Measurements from ENCODE around the gene ACVR2A.

Gene ACVR2A

DNA sequence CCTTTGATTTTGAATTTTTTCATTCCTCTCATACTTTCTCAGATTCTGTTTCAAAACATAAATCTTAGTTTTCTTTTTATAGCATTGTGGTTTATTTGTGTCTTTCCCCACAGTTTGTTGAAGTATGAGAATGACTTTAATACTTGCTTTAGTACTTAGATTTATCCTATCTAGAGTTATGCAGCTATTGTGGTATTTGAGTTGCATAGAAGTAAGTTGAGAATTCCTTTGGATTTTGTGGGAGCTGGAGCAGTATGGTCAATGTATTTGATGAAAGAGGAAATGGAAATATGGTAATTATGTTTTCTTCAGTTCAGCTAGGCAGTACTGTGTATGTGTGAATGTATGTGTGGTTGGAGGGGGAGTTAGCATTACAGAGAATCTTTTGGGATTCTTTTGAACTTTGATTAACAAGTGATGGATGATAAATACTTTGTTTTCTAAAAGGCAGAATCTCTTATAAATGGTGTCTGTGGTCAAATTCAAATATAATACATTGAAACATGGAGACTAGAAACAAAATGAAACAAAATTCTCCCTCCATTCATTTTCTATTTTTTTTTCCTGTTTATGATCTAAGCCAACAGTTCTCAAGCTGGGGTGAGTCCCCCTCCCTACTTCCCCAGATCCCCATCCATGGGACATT lies 3.0 kb downstream of the ACVR2A start:
- H4K20me1 ChIP-seq (ENCODE audit: insufficient read depth, low read length) = no peaks in the 10 kb centered on the region
- H3K27ac ChIP-seq (ENCODE audit: low read length) = no peak overlapping the region
- no peak for DNase-seq
- H3K36me3 ChIP-seq (replicated peaks; ENCODE audit: insufficient read depth, low read length) = no peaks in the 10 kb centered on the region
- H3K4me1 ChIP-seq (ENCODE audit: low read length) = peaks cover 6% of the 10 kb centered on the region; the same call in 1 of the 2 replicates
- TF ChIP-seq, protein P1, sequence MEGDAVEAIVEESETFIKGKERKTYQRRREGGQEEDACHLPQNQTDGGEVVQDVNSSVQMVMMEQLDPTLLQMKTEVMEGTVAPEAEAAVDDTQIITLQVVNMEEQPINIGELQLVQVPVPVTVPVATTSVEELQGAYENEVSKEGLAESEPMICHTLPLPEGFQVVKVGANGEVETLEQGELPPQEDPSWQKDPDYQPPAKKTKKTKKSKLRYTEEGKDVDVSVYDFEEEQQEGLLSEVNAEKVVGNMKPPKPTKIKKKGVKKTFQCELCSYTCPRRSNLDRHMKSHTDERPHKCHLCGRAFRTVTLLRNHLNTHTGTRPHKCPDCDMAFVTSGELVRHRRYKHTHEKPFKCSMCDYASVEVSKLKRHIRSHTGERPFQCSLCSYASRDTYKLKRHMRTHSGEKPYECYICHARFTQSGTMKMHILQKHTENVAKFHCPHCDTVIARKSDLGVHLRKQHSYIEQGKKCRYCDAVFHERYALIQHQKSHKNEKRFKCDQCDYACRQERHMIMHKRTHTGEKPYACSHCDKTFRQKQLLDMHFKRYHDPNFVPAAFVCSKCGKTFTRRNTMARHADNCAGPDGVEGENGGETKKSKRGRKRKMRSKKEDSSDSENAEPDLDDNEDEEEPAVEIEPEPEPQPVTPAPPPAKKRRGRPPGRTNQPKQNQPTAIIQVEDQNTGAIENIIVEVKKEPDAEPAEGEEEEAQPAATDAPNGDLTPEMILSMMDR (IDR thresholded peaks at IDR 0.05; ENCODE audit: low read length) = no peak
- TF ChIP-seq EZH2 (optimal IDR thresholded peaks at IDR 0.05; ENCODE audit: low read depth, low read length) (no peak), EZH2phosphoT487 (IDR thresholded peaks at IDR 0.05; ENCODE audit: low read length) (no peak)
- H3K79me2 ChIP-seq (ENCODE audit: low read length) = peaks cover 26% of the 10 kb centered on the region
- no peaks in the 10 kb centered on the region for H3K9me3 ChIP-seq (replicated peaks; ENCODE audit: insufficient read depth, low read length)
- H3K27me3 ChIP-seq (replicated peaks; ENCODE audit: insufficient read depth, low read length) = peaks cover under 1% of the 10 kb centered on the region
- no peak overlapping the region for H3K4me2 ChIP-seq (ENCODE audit: low read depth, low read length)
- no peaks in the 10 kb centered on the region for H3K9me2 ChIP-seq (replicated peaks; ENCODE audit: insufficient read depth, low read length)
- H2AFZ ChIP-seq (ENCODE audit: low read length) = no peak overlapping the region
- peaks cover 13% of the 10 kb centered on the region; the same call in 1 of the 2 replicates for H3F3A ChIP-seq (ENCODE audit: insufficient read depth, low read length)
- no peak overlapping the region for H3K9ac ChIP-seq (ENCODE audit: low read length)
- H3K4me3 ChIP-seq (ENCODE audit: low read length) = no peak overlapping the region

DNA sequence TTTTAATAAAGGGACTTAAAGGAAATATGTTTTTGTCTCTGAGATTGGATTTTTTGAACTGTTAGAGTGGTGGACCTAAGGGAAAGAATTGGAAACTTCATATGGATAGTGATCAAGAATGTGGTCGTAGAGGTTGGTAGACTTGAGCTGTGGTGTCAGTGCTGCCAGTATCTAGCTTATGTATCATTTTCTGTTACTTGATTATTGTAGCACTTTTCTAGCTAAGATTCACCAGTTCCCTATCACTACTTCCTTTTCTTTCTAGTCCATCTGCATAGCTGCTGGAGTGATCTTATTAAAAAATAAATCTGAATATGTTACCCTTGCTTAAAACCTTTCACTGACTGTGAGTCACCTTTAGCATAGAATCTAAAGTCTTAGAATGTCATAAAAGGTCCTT lies 6.0 kb downstream of the ACVR2A start:
- Histone ChIP-seq H3K36me3 (replicated peaks; ENCODE audit: insufficient read depth, low read length) (no peaks in the 10 kb centered on the region), H3K9ac (ENCODE audit: low read length) (no peak overlapping the region), H3F3A (ENCODE audit: insufficient read depth, low read length) (0 out of 2 replicates have a peak, but pooled peaks cover under 1% of the 10 kb centered on the region), H4K20me1 (ENCODE audit: insufficient read depth, low read length) (no peaks in the 10 kb centered on the region), H3K4me3 (ENCODE audit: low read length) (no peak overlapping the region), H3K9me3 (replicated peaks; ENCODE audit: insufficient read depth, low read length) (no peaks in the 10 kb centered on the region), H3K27ac (ENCODE audit: low read length) (no peak overlapping the region), H3K27me3 (replicated peaks; ENCODE audit: insufficient read depth, low read length) (no peaks in the 10 kb centered on the region; the same call in 1 of the 2 replicates), H3K4me1 (ENCODE audit: low read length) (peaks cover 6% of the 10 kb centered on the region; the same call in 1 of the 2 replicates), H3K9me2 (replicated peaks; ENCODE audit: insufficient read depth, low read length) (no peaks in the 10 kb centered on the region), H3K79me2 (ENCODE audit: low read length) (peaks cover 21% of the 10 kb centered on the region), H3K4me2 (ENCODE audit: low read depth, low read length) (no peak overlapping the region), H2AFZ (ENCODE audit: low read length) (no peak overlapping the region)
- TF ChIP-seq, protein P1 (IDR thresholded peaks at IDR 0.05; ENCODE audit: low read length) = no peak
- TF ChIP-seq EZH2phosphoT487 (IDR thresholded peaks at IDR 0.05; ENCODE audit: low read length) = no peak
- no peak for DNase-seq

DNA sequence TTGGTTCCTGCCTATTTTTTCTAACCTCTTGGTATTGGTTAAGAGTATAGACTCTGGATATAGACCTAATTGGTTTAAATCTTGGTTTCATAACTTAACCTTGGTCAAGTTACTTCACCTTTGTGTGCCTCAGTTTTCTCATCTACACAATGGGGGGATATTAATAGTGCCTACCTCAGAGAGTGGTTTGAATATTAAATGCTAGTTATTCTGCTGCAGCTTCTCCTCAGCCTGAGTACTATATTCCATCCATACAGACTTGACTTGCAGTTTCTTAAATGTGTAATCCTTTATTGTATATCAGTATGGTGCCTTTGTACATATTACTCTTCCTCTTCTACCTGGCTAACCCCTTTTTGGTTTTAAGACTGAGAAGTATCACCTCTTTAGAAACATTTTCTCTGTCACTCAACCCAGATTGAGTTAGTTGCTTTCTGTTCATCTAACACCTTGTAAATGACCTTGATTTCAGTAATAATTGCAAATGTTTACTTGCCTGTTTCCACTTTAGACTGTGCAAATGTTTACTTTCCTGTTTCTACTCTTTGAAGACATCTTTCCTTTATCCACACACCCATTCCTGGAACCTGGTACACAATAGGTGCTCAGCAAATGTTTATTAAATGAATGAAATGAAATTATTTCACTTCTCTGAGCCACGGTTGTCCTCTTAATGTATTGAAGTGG lies 6.6 kb downstream of the ACVR2A start:
- Histone ChIP-seq H3K4me3 (ENCODE audit: low read length) (no peak overlapping the region), H3K79me2 (ENCODE audit: low read length) (peaks cover 20% of the 10 kb centered on the region), H3K27ac (ENCODE audit: low read length) (no peak overlapping the region), H3K27me3 (replicated peaks; ENCODE audit: insufficient read depth, low read length) (no peaks in the 10 kb centered on the region; the same call in 1 of the 2 replicates), H4K20me1 (ENCODE audit: insufficient read depth, low read length) (no peaks in the 10 kb centered on the region), H3K4me2 (ENCODE audit: low read depth, low read length) (no peak overlapping the region), H3K9me2 (replicated peaks; ENCODE audit: insufficient read depth, low read length) (no peaks in the 10 kb centered on the region), H3K9me3 (replicated peaks; ENCODE audit: insufficient read depth, low read length) (no peaks in the 10 kb centered on the region), H3K9ac (ENCODE audit: low read length) (no peak overlapping the region), H3F3A (ENCODE audit: insufficient read depth, low read length) (no peaks in the 10 kb centered on the region), H3K4me1 (ENCODE audit: low read length) (peaks cover 6% of the 10 kb centered on the region; the same call in 1 of the 2 replicates), H3K36me3 (replicated peaks; ENCODE audit: insufficient read depth, low read length) (no peaks in the 10 kb centered on the region), H2AFZ (ENCODE audit: low read length) (no peak overlapping the region)
- TF ChIP-seq EZH2 (optimal IDR thresholded peaks at IDR 0.05; ENCODE audit: low read depth, low read length) (no peak), EZH2phosphoT487 (IDR thresholded peaks at IDR 0.05; ENCODE audit: low read length) (no peak)
- TF ChIP-seq, protein P1 (IDR thresholded peaks at IDR 0.05; ENCODE audit: low read length) = no peak
- DNase-seq = no peak
